K562 (cell line): ENCODE results near the gene PPP1R9B.

Experiments
- CTCF ChIP-seq, 3 experiments: IDR thresholded peaks in 2 of 3; conservative IDR thresholded peaks in 1 of 3; 2 replicates each; pipeline ENCODE4 v1.5.1; 2011 to 2012; ENCODE audit warnings: low read length in 3 of 3, mild to moderate bottlenecking in 3 of 3, control low read depth in 2 of 3, improper control_type of control experiment in 1 of 3, inconsistent platforms in 1 of 3, low read depth in 1 of 3, mixed read lengths in 1 of 3, moderate library complexity in 1 of 3; ENCODE audit not compliant: insufficient read depth in 2 of 3
- ILK ChIP-seq: fragments of 450-650 bp; IDR thresholded peaks from 2 replicates; pipeline ENCODE4 v1.6.1; 2016; ENCODE audit warnings: missing genetic modification characterization, low read depth, mild to moderate bottlenecking, missing compliant biosample characterization, moderate library complexity, borderline replicate concordance
- NFIC ChIP-seq: fragments of 450-650 bp; IDR thresholded peaks from 2 replicates; pipeline ENCODE4 v1.6.1; 2017; ENCODE audit warnings: mild to moderate bottlenecking, inconsistent platforms
- POLR2A ChIP-seq: fragments of 450-650 bp; conservative IDR thresholded peaks from 2 replicates; pipeline ENCODE4 v1.6.1; 2016
- TAF1 ChIP-seq: IDR thresholded peaks from 2 replicates; pipeline ENCODE4 v1.6.1; 2011; ENCODE audit warnings: mild to moderate bottlenecking, low read length, moderate library complexity; ENCODE audit not compliant: insufficient read depth, control insufficient read depth, severe bottlenecking; ENCODE audit errors: extremely low read depth
- ZNF174 ChIP-seq: fragments of 250-450 bp; sonication (Bioruptor Pico); IDR thresholded peaks from 2 replicates; pipeline ENCODE4 v1.4.0; 2020; ENCODE audit warnings: mild to moderate bottlenecking
- ZNF253 ChIP-seq: fragments of 250-450 bp; sonication (Bioruptor Pico); conservative IDR thresholded peaks from 2 replicates; pipeline ENCODE4 v1.6.1; 2021; ENCODE audit warnings: mild to moderate bottlenecking
- ZNF354B ChIP-seq: fragments of 250-450 bp; sonication (Bioruptor Pico); IDR thresholded peaks from 2 replicates; pipeline ENCODE4 v1.4.0; 2020
- TF ChIP-seq, protein P1 (sequence below): sonication (generic); formaldehyde crosslinking; IDR thresholded peaks from 2 replicates; pipeline ENCODE4 v1.8.0; 2022; ENCODE audit warnings: missing genetic modification reagents, mild to moderate bottlenecking, borderline replicate concordance
- TF ChIP-seq, protein P2 (sequence below): fragments of 450-650 bp; conservative IDR thresholded peaks from 2 replicates; pipeline ENCODE4 v1.6.1; 2016; ENCODE audit warnings: missing genetic modification characterization, low read depth, mild to moderate bottlenecking, missing compliant biosample characterization, moderate library complexity

DNA sequence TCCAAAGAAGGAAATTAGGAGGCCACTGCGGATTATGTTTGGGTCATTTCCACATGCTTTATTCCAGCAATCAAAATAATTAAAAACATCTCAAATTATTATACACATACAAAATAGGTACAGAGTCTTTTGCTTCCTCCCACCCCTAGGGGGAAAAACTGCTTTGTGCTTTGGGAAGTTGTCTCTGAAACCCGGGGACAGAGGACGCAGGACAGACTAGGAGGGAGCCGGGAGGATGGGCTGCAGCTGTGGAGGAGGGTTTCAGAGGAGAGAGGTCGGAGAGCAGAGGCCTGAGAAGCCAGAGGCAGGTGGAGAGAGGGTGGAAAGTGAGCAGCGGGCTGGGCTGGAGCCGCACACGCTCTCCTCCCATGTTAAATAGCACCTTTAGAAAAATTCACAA lies 33.6 kb upstream of the PPP1R9B start:
- TF ChIP-seq POLR2A (no peak), TAF1 (no peak), CTCF (IDR thresholded peaks at IDR 0.05 in 2 of 3, conservative IDR thresholded peaks at IDR 0.05 in 1 of 3; ENCODE audit: insufficient read depth in 2 of 3, low read depth in 1 of 3, low read length in 3 of 3) (no peak), ZNF174 (CRISPR knock-in tag) (no peak), ILK (tag) (no peak), ZNF253 (no peak), NFIC (no peak), ZNF354B (CRISPR knock-in tag) (no peak)
- TF ChIP-seq, protein P1, sequence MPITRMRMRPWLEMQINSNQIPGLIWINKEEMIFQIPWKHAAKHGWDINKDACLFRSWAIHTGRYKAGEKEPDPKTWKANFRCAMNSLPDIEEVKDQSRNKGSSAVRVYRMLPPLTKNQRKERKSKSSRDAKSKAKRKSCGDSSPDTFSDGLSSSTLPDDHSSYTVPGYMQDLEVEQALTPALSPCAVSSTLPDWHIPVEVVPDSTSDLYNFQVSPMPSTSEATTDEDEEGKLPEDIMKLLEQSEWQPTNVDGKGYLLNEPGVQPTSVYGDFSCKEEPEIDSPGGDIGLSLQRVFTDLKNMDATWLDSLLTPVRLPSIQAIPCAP = no peak
- TF ChIP-seq, protein P2, sequence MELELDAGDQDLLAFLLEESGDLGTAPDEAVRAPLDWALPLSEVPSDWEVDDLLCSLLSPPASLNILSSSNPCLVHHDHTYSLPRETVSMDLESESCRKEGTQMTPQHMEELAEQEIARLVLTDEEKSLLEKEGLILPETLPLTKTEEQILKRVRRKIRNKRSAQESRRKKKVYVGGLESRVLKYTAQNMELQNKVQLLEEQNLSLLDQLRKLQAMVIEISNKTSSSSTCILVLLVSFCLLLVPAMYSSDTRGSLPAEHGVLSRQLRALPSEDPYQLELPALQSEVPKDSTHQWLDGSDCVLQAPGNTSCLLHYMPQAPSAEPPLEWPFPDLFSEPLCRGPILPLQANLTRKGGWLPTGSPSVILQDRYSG (tag) = no peak
